ENCODE data around the gene PLXNA4.

The PLXNA4 gene

GRCh38 chr7:132564849-132565248 lies 11.4 kb downstream of the PLXNA4 start:
- H2AK5ac ChIP-seq (ENCODE audit: low read length), result no peak overlapping the region
- no peak overlapping the region for H3K18ac ChIP-seq (ENCODE audit: low read length)
- no peak overlapping the region for H2BK12ac ChIP-seq (ENCODE audit: low read length)
- no peak for DNase-seq
- H3K27me3 ChIP-seq (ENCODE audit: insufficient read depth, low read length), result no peaks in the 10 kb centered on the region
- H3K9me3 ChIP-seq (ENCODE audit: insufficient read depth, low read depth, low read length), result no peaks in the 10 kb centered on the region
- no peak overlapping the region for H4K8ac ChIP-seq (ENCODE audit: low read depth, low read length)
- no peak overlapping the region for H3K23ac ChIP-seq (ENCODE audit: low read length)
- H2BK5ac ChIP-seq (ENCODE audit: low read depth, low read length, poor library complexity), result no peak overlapping the region
- H3K79me2 ChIP-seq (ENCODE audit: control insufficient read depth, insufficient read depth, low read length, poor library complexity), result no peaks in the 10 kb centered on the region
- H4K12ac ChIP-seq (ENCODE audit: low read depth, low read length), result no peak overlapping the region
- H3K14ac ChIP-seq (ENCODE audit: low read length), result no peak overlapping the region
- no peak overlapping the region for H3K27ac ChIP-seq (ENCODE audit: low read depth, low read length)
- H4K91ac ChIP-seq (ENCODE audit: low read depth, low read length), result no peak overlapping the region
- no peak overlapping the region for H3K9ac ChIP-seq (ENCODE audit: low read length)
- no CpG with 5 or more reads among the region's 8 CpGs for WGBS (ENCODE audit: extremely low coverage, insufficient coverage, insufficient read length)
- no peaks in the 10 kb centered on the region for H3K79me1 ChIP-seq (ENCODE audit: low read length)
- H3K4ac ChIP-seq (ENCODE audit: low read depth, low read length), result no peak overlapping the region
- H3K36me3 ChIP-seq (ENCODE audit: control insufficient read depth in 1 of 2, insufficient read depth in 2 of 2, low read length in 2 of 2), result no peaks in the 10 kb centered on the region
- H3K4me2 ChIP-seq (ENCODE audit: low read length), result no peak overlapping the region
- no peaks in the 10 kb centered on the region for H3K4me1 ChIP-seq (ENCODE audit: control insufficient read depth in 1 of 2, insufficient read depth in 2 of 2, low read length in 2 of 2)
- H3K4me3 ChIP-seq (ENCODE audit: low read depth, low read length), result no peak overlapping the region
- no peak overlapping the region for H2AFZ ChIP-seq (ENCODE audit: insufficient read depth, low read length, poor library complexity)
- no peak overlapping the region for H2BK120ac ChIP-seq (ENCODE audit: insufficient read depth, low read length, poor library complexity)

GRCh38 chr7:132564090-132564489 lies 12.2 kb downstream of the PLXNA4 start:
- no peak overlapping the region for H2BK12ac ChIP-seq (ENCODE audit: low read length)
- no peaks in the 10 kb centered on the region for H3K4me1 ChIP-seq (ENCODE audit: control insufficient read depth in 1 of 2, insufficient read depth in 2 of 2, low read length in 2 of 2)
- no peak overlapping the region for H3K4ac ChIP-seq (ENCODE audit: low read depth, low read length)
- H3K9me3 ChIP-seq (ENCODE audit: insufficient read depth, low read depth, low read length), result no peaks in the 10 kb centered on the region
- H3K4me3 ChIP-seq (ENCODE audit: low read depth, low read length), result no peak overlapping the region
- H3K14ac ChIP-seq (ENCODE audit: low read length), result no peak overlapping the region
- H3K79me2 ChIP-seq (ENCODE audit: control insufficient read depth, insufficient read depth, low read length, poor library complexity), result no peaks in the 10 kb centered on the region
- H2AFZ ChIP-seq (ENCODE audit: insufficient read depth, low read length, poor library complexity), result no peak overlapping the region
- H3K23ac ChIP-seq (ENCODE audit: low read length), result no peak overlapping the region
- H3K4me2 ChIP-seq (ENCODE audit: low read length), result no peak overlapping the region
- H3K27ac ChIP-seq (ENCODE audit: low read depth, low read length), result no peak overlapping the region
- no peak overlapping the region for H2BK5ac ChIP-seq (ENCODE audit: low read depth, low read length, poor library complexity)
- WGBS (ENCODE audit: extremely low coverage, insufficient coverage, insufficient read length), result no CpG with 5 or more reads among the region's 1 CpG
- no peak for DNase-seq
- no peaks in the 10 kb centered on the region for H3K79me1 ChIP-seq (ENCODE audit: low read length)
- H2BK120ac ChIP-seq (ENCODE audit: insufficient read depth, low read length, poor library complexity), result no peak overlapping the region
- no peak overlapping the region for H3K9ac ChIP-seq (ENCODE audit: low read length)
- H3K18ac ChIP-seq (ENCODE audit: low read length), result no peak overlapping the region
- no peak overlapping the region for H2AK5ac ChIP-seq (ENCODE audit: low read length)
- H4K12ac ChIP-seq (ENCODE audit: low read depth, low read length), result no peak overlapping the region
- no peak overlapping the region for H4K91ac ChIP-seq (ENCODE audit: low read depth, low read length)
- H3K36me3 ChIP-seq (ENCODE audit: control insufficient read depth in 1 of 2, insufficient read depth in 2 of 2, low read length in 2 of 2), result no peaks in the 10 kb centered on the region
- no peak overlapping the region for H4K8ac ChIP-seq (ENCODE audit: low read depth, low read length)
- H3K27me3 ChIP-seq (ENCODE audit: insufficient read depth, low read length), result no peaks in the 10 kb centered on the region

GRCh38 chr7:132562690-132563089 lies 13.6 kb downstream of the PLXNA4 start:
- Histone ChIP-seq H3K27me3 (ENCODE audit: insufficient read depth, low read length) (no peaks in the 10 kb centered on the region), H3K36me3 (ENCODE audit: control insufficient read depth in 1 of 2, insufficient read depth in 2 of 2, low read length in 2 of 2) (no peaks in the 10 kb centered on the region), H2BK5ac (ENCODE audit: low read depth, low read length, poor library complexity) (no peak overlapping the region), H3K14ac (ENCODE audit: low read length) (no peak overlapping the region), H2AFZ (ENCODE audit: insufficient read depth, low read length, poor library complexity) (no peak overlapping the region), H3K23ac (ENCODE audit: low read length) (no peak overlapping the region), H4K8ac (ENCODE audit: low read depth, low read length) (no peak overlapping the region), H4K12ac (ENCODE audit: low read depth, low read length) (no peak overlapping the region), H3K18ac (ENCODE audit: low read length) (no peak overlapping the region), H2AK5ac (ENCODE audit: low read length) (no peak overlapping the region), H2BK12ac (ENCODE audit: low read length) (no peak overlapping the region), H3K4me2 (ENCODE audit: low read length) (no peak overlapping the region), H2BK120ac (ENCODE audit: insufficient read depth, low read length, poor library complexity) (no peak overlapping the region), H3K9me3 (ENCODE audit: insufficient read depth, low read depth, low read length) (no peaks in the 10 kb centered on the region), H3K4me1 (ENCODE audit: control insufficient read depth in 1 of 2, insufficient read depth in 2 of 2, low read length in 2 of 2) (no peaks in the 10 kb centered on the region), H3K9ac (ENCODE audit: low read length) (no peak overlapping the region), H3K27ac (ENCODE audit: low read depth, low read length) (no peak overlapping the region), H3K79me2 (ENCODE audit: control insufficient read depth, insufficient read depth, low read length, poor library complexity) (no peaks in the 10 kb centered on the region), H3K79me1 (ENCODE audit: low read length) (no peaks in the 10 kb centered on the region), H3K4me3 (ENCODE audit: low read depth, low read length) (no peak overlapping the region), H3K4ac (ENCODE audit: low read depth, low read length) (no peak overlapping the region), H4K91ac (ENCODE audit: low read depth, low read length) (no peak overlapping the region)
- DNase-seq, result no peak
- no CpG with 5 or more reads among the region's 1 CpG for WGBS (ENCODE audit: extremely low coverage, insufficient coverage, insufficient read length)

GRCh38 chr7:132561763-132562162 lies 14.5 kb downstream of the PLXNA4 start:
- H2BK5ac ChIP-seq (ENCODE audit: low read depth, low read length, poor library complexity), result no peak overlapping the region
- no peak overlapping the region for H2BK12ac ChIP-seq (ENCODE audit: low read length)
- no peak overlapping the region for H2BK120ac ChIP-seq (ENCODE audit: insufficient read depth, low read length, poor library complexity)
- H3K18ac ChIP-seq (ENCODE audit: low read length), result no peak overlapping the region
- H3K14ac ChIP-seq (ENCODE audit: low read length), result no peak overlapping the region
- H3K4me3 ChIP-seq (ENCODE audit: low read depth, low read length), result no peak overlapping the region
- H3K9ac ChIP-seq (ENCODE audit: low read length), result no peak overlapping the region
- H3K36me3 ChIP-seq (ENCODE audit: control insufficient read depth in 1 of 2, insufficient read depth in 2 of 2, low read length in 2 of 2), result no peaks in the 10 kb centered on the region
- H3K4me2 ChIP-seq (ENCODE audit: low read length), result no peak overlapping the region
- no peaks in the 10 kb centered on the region for H3K4me1 ChIP-seq (ENCODE audit: control insufficient read depth in 1 of 2, insufficient read depth in 2 of 2, low read length in 2 of 2)
- H4K8ac ChIP-seq (ENCODE audit: low read depth, low read length), result no peak overlapping the region
- no peak overlapping the region for H3K4ac ChIP-seq (ENCODE audit: low read depth, low read length)
- no peak overlapping the region for H2AFZ ChIP-seq (ENCODE audit: insufficient read depth, low read length, poor library complexity)
- 100% methylated on average over 2 of the region's 2 CpGs for WGBS (ENCODE audit: extremely low coverage, insufficient coverage, insufficient read length)
- H4K91ac ChIP-seq (ENCODE audit: low read depth, low read length), result no peak overlapping the region
- H2AK5ac ChIP-seq (ENCODE audit: low read length), result no peak overlapping the region
- no peaks in the 10 kb centered on the region for H3K9me3 ChIP-seq (ENCODE audit: insufficient read depth, low read depth, low read length)
- no peak overlapping the region for H4K12ac ChIP-seq (ENCODE audit: low read depth, low read length)
- H3K27ac ChIP-seq (ENCODE audit: low read depth, low read length), result no peak overlapping the region
- no peaks in the 10 kb centered on the region for H3K79me2 ChIP-seq (ENCODE audit: control insufficient read depth, insufficient read depth, low read length, poor library complexity)
- H3K27me3 ChIP-seq (ENCODE audit: insufficient read depth, low read length), result no peaks in the 10 kb centered on the region
- no peak overlapping the region for H3K23ac ChIP-seq (ENCODE audit: low read length)
- H3K79me1 ChIP-seq (ENCODE audit: low read length), result no peaks in the 10 kb centered on the region
- no peak for DNase-seq

Data from trophoblast cell (in vitro differentiated cells and primary cell).